GM19468 (cell line): Measurements from ENCODE around the gene ZNF324B.
"Not testable (repeated sequence)": the region's sequence is repeated elsewhere in the genome, so short reads cannot be mapped to it uniquely, and the experiment has no call there.

Source experiments
- ATAC-seq: cut with Tn5 transposase; IDR thresholded peaks from one replicate; pipeline ENCODE4 v1.9.1; 2021; ENCODE audit warnings: mild to moderate bottlenecking, moderate library complexity, moderate number of reproducible peaks; ENCODE audit not compliant: unreplicated experiment; ENCODE audit errors: extremely low read depth

ZNF324B gene

GRCh38 chr19:58451358-58452101, at the start of gene ZNF324B:
Gene ZNF324B (plus strand): TSS chr19:58451622. CDS start chr19:58453702, 2,080 bp downstream.
- peak; percentile 92 for ATAC-seq

- no peak for ATAC-seq
Measured at GRCh38 chr19:58401840-58402421, 49.5 kb upstream of the ZNF324B start.

GRCh38 chr19:58403920-58404478, 47.4 kb upstream of the ZNF324B start:
- not testable (repeated sequence) for ATAC-seq

- no peak for ATAC-seq
Measured at GRCh38 chr19:58406818-58407657, 44.4 kb upstream of the ZNF324B start.

GRCh38 chr19:58407658-58408151, 43.7 kb upstream of the ZNF324B start:
- no peak for ATAC-seq

GRCh38 chr19:58408152-58409009, 43.0 kb upstream of the ZNF324B start, which contains the start of gene ZNF584:
Gene ZNF584 (plus strand): TSS chr19:58408649. CDS start chr19:58409148, 499 bp downstream.
- ATAC-seq = peak; percentile 76

GRCh38 chr19:58409010-58409790, 42.2 kb upstream of the ZNF324B start:
- no peak for ATAC-seq

GRCh38 chr19:58416604-58417003, 34.8 kb upstream of the ZNF324B start:
- ATAC-seq = no peak

GRCh38 chr19:58417071-58417470, 34.4 kb upstream of the ZNF324B start:
- ATAC-seq = no peak

- ATAC-seq = no peak
Measured at GRCh38 chr19:58428617-58429016, 22.8 kb upstream of the ZNF324B start.

- no peak for ATAC-seq
Measured at GRCh38 chr19:58429745-58430144, 21.7 kb upstream of the ZNF324B start.

- ATAC-seq = no peak
Measured at GRCh38 chr19:58434217-58434616, 17.2 kb upstream of the ZNF324B start.

- ATAC-seq = peak; percentile 96
Measured at GRCh38 chr19:58439576-58440554, 11.6 kb upstream of the ZNF324B start, which contains the start of gene ZNF132. Gene ZNF132 (minus strand): TSS chr19:58440153. CDS start chr19:58439821, 332 bp downstream.

- no peak for ATAC-seq
Measured at GRCh38 chr19:58440556-58440955, 10.9 kb upstream of the ZNF324B start.

GRCh38 chr19:58442986-58443385, 8.4 kb upstream of the ZNF324B start:
- ATAC-seq = not testable (repeated sequence)

GRCh38 chr19:58448860-58449259, 2.6 kb upstream of the ZNF324B start:
- ATAC-seq = not testable (repeated sequence)

GRCh38 chr19:58449980-58450379, 1.4 kb upstream of the ZNF324B start:
- ATAC-seq = not testable (repeated sequence)
